GM20000 (cell line): ENCODE measurements around the gene SERTAD1.

Source experiments
- DNase-seq: peaks from one replicate; pipeline ENCODE4 v3.0.0; 2012; ENCODE audit warnings: low spot score
- CTCF ChIP-seq: IDR thresholded peaks from 2 replicates; pipeline ENCODE4 v1.5.1; 2012; ENCODE audit warnings: mild to moderate bottlenecking, control low read depth; ENCODE audit errors: extremely low read depth, missing control alignments

The SERTAD1 gene

GRCh38 chr19:40376286-40376862 is 49.4 kb downstream of the SERTAD1 start:
- TF ChIP-seq CTCF = no peak
- DNase-seq = no peak

GRCh38 chr19:40374084-40374483 is 51.7 kb downstream of the SERTAD1 start:
- DNase-seq = no peak
- TF ChIP-seq CTCF = no peak

GRCh38 chr19:40371802-40372122 is 54.0 kb downstream of the SERTAD1 start:
- no peak for TF ChIP-seq CTCF

More at GRCh38 chr19:40371802-40372122, 54.0 kb downstream of the SERTAD1 start:
- DNase-seq = no peak
